ENCODE measurements around the gene SLC29A2.

SLC29A2 gene

GRCh38 chr11:66412110-66412509, 40.5 kb upstream of the SLC29A2 start:
- H3K9ac ChIP-seq (ENCODE audit: low read length in 5 of 5): no peak overlapping the region
- H3K4me3 ChIP-seq (ENCODE audit: low read depth in 1 of 5, low read length in 5 of 5): no peak overlapping the region
- H3K36me3 ChIP-seq (ENCODE audit: control insufficient read depth in 5 of 5, insufficient read depth in 5 of 5, low read length in 5 of 5): no peaks in the 10 kb centered on the region
- H3K9me3 ChIP-seq (ENCODE audit: control insufficient read depth in 5 of 5, low read length in 5 of 5): no peaks in the 10 kb centered on the region
- peaks cover 0 to 6% (median 5%) of the 10 kb centered on the region in 5 donors for H3K4me1 ChIP-seq (ENCODE audit: control insufficient read depth in 5 of 5, insufficient read depth in 5 of 5, low read length in 5 of 5)
- peaks cover 0 to 44% (median 38%) of the 10 kb centered on the region in 5 donors for H3K27me3 ChIP-seq (ENCODE audit: control insufficient read depth in 5 of 5, insufficient read depth in 4 of 5, low read length in 5 of 5)
- H3K27ac ChIP-seq (ENCODE audit: low read depth, low read length): no peak overlapping the region

GRCh38 chr11:66411323-66411722, 39.8 kb upstream of the SLC29A2 start:
- Histone ChIP-seq H3K9ac (ENCODE audit: low read length in 5 of 5) (no peak overlapping the region), H3K9me3 (ENCODE audit: control insufficient read depth in 5 of 5, low read length in 5 of 5) (no peaks in the 10 kb centered on the region), H3K4me3 (ENCODE audit: low read depth in 1 of 5, low read length in 5 of 5) (no peak overlapping the region), H3K36me3 (ENCODE audit: control insufficient read depth in 5 of 5, insufficient read depth in 5 of 5, low read length in 5 of 5) (no peaks in the 10 kb centered on the region), H3K4me1 (ENCODE audit: control insufficient read depth in 5 of 5, insufficient read depth in 5 of 5, low read length in 5 of 5) (peaks cover 0 to 6% (median 5%) of the 10 kb centered on the region in 5 donors), H3K27ac (ENCODE audit: low read depth, low read length) (no peak overlapping the region), H3K27me3 (ENCODE audit: control insufficient read depth in 5 of 5, insufficient read depth in 4 of 5, low read length in 5 of 5) (peaks cover 0 to 40% (median 33%) of the 10 kb centered on the region in 5 donors)

GRCh38 chr11:66410191-66410590, 38.6 kb upstream of the SLC29A2 start:
- Histone ChIP-seq H3K9ac (ENCODE audit: low read length in 5 of 5) (no peak overlapping the region), H3K27ac (ENCODE audit: low read depth, low read length) (no peak overlapping the region), H3K4me1 (ENCODE audit: control insufficient read depth in 5 of 5, insufficient read depth in 5 of 5, low read length in 5 of 5) (peaks cover 0 to 6% (median 5%) of the 10 kb centered on the region in 5 donors), H3K36me3 (ENCODE audit: control insufficient read depth in 5 of 5, insufficient read depth in 5 of 5, low read length in 5 of 5) (no peaks in the 10 kb centered on the region), H3K4me3 (ENCODE audit: low read depth in 1 of 5, low read length in 5 of 5) (no peak overlapping the region), H3K9me3 (ENCODE audit: control insufficient read depth in 5 of 5, low read length in 5 of 5) (no peaks in the 10 kb centered on the region), H3K27me3 (ENCODE audit: control insufficient read depth in 5 of 5, insufficient read depth in 4 of 5, low read length in 5 of 5) (peaks cover 0 to 36% (median 29%) of the 10 kb centered on the region in 5 donors)

- no peak overlapping the region for H3K4me3 ChIP-seq (ENCODE audit: low read depth in 1 of 5, low read length in 5 of 5)
- H3K9ac ChIP-seq (ENCODE audit: low read length in 5 of 5): no peak overlapping the region
- peaks cover 0 to 34% (median 26%) of the 10 kb centered on the region in 5 donors for H3K27me3 ChIP-seq (ENCODE audit: control insufficient read depth in 5 of 5, insufficient read depth in 4 of 5, low read length in 5 of 5)
- no peaks in the 10 kb centered on the region for H3K9me3 ChIP-seq (ENCODE audit: control insufficient read depth in 5 of 5, low read length in 5 of 5)
- H3K36me3 ChIP-seq (ENCODE audit: control insufficient read depth in 5 of 5, insufficient read depth in 5 of 5, low read length in 5 of 5): no peaks in the 10 kb centered on the region
- peaks cover 0 to 6% (median 5%) of the 10 kb centered on the region in 5 donors for H3K4me1 ChIP-seq (ENCODE audit: control insufficient read depth in 5 of 5, insufficient read depth in 5 of 5, low read length in 5 of 5)
- no peak overlapping the region for H3K27ac ChIP-seq (ENCODE audit: low read depth, low read length)
These were observed 37.7 kb upstream of the SLC29A2 start for GRCh38 chr11:66409226-66409625.

GRCh38 chr11:66408488-66409214, 37.1 kb upstream of the SLC29A2 start:
- Histone ChIP-seq H3K36me3 (ENCODE audit: control insufficient read depth in 5 of 5, insufficient read depth in 5 of 5, low read length in 5 of 5) (no peaks in the 10 kb centered on the region), H3K27ac (ENCODE audit: low read depth, low read length) (no peak overlapping the region), H3K27me3 (ENCODE audit: control insufficient read depth in 5 of 5, insufficient read depth in 4 of 5, low read length in 5 of 5) (peaks cover 0 to 32% (median 22%) of the 10 kb centered on the region in 5 donors), H3K9me3 (ENCODE audit: control insufficient read depth in 5 of 5, low read length in 5 of 5) (no peaks in the 10 kb centered on the region), H3K4me3 (ENCODE audit: low read depth in 1 of 5, low read length in 5 of 5) (peak overlapping the region in 3 of 5 donors; percentile 27 to 47 (median 35)), H3K9ac (ENCODE audit: low read length in 5 of 5) (no peak overlapping the region), H3K4me1 (ENCODE audit: control insufficient read depth in 5 of 5, insufficient read depth in 5 of 5, low read length in 5 of 5) (peaks cover 0 to 6% (median 5%) of the 10 kb centered on the region in 5 donors)

- H3K9ac ChIP-seq (ENCODE audit: low read length in 5 of 5): no peak overlapping the region
- H3K4me1 ChIP-seq (ENCODE audit: control insufficient read depth in 5 of 5, insufficient read depth in 5 of 5, low read length in 5 of 5): peaks cover 0 to 6% (median 5%) of the 10 kb centered on the region in 5 donors
- no peaks in the 10 kb centered on the region for H3K9me3 ChIP-seq (ENCODE audit: control insufficient read depth in 5 of 5, low read length in 5 of 5)
- H3K27me3 ChIP-seq (ENCODE audit: control insufficient read depth in 5 of 5, insufficient read depth in 4 of 5, low read length in 5 of 5): peaks cover 0 to 28% (median 20%) of the 10 kb centered on the region in 5 donors
- no peaks in the 10 kb centered on the region for H3K36me3 ChIP-seq (ENCODE audit: control insufficient read depth in 5 of 5, insufficient read depth in 5 of 5, low read length in 5 of 5)
- no peak overlapping the region for H3K4me3 ChIP-seq (ENCODE audit: low read depth in 1 of 5, low read length in 5 of 5)
- no peak overlapping the region for H3K27ac ChIP-seq (ENCODE audit: low read depth, low read length)
These were observed 36.1 kb upstream of the SLC29A2 start for GRCh38 chr11:66407651-66408050.

- Histone ChIP-seq H3K9me3 (ENCODE audit: control insufficient read depth in 5 of 5, low read length in 5 of 5) (no peaks in the 10 kb centered on the region), H3K4me1 (ENCODE audit: control insufficient read depth in 5 of 5, insufficient read depth in 5 of 5, low read length in 5 of 5) (no peaks in the 10 kb centered on the region), H3K4me3 (ENCODE audit: low read depth in 1 of 5, low read length in 5 of 5) (no peak overlapping the region), H3K27me3 (ENCODE audit: control insufficient read depth in 5 of 5, insufficient read depth in 4 of 5, low read length in 5 of 5) (peaks cover 0 to 2% (median 0%) of the 10 kb centered on the region in 5 donors), H3K27ac (ENCODE audit: low read depth, low read length) (no peak overlapping the region), H3K9ac (ENCODE audit: low read length in 5 of 5) (no peak overlapping the region), H3K36me3 (ENCODE audit: control insufficient read depth in 5 of 5, insufficient read depth in 5 of 5, low read length in 5 of 5) (no peaks in the 10 kb centered on the region)
These were observed 22.4 kb upstream of the SLC29A2 start for GRCh38 chr11:66393954-66394353.

GRCh38 chr11:66391322-66391721, 19.8 kb upstream of the SLC29A2 start:
- H3K9me3 ChIP-seq (ENCODE audit: control insufficient read depth in 5 of 5, low read length in 5 of 5): no peaks in the 10 kb centered on the region
- no peak overlapping the region for H3K27ac ChIP-seq (ENCODE audit: low read depth, low read length)
- no peak overlapping the region for H3K4me3 ChIP-seq (ENCODE audit: low read depth in 1 of 5, low read length in 5 of 5)
- no peaks in the 10 kb centered on the region for H3K36me3 ChIP-seq (ENCODE audit: control insufficient read depth in 5 of 5, insufficient read depth in 5 of 5, low read length in 5 of 5)
- H3K9ac ChIP-seq (ENCODE audit: low read length in 5 of 5): no peak overlapping the region
- peaks cover 2 to 4% (median 2%) of the 10 kb centered on the region in 5 donors for H3K4me1 ChIP-seq (ENCODE audit: control insufficient read depth in 5 of 5, insufficient read depth in 5 of 5, low read length in 5 of 5)
- peaks cover 0 to 2% (median 0%) of the 10 kb centered on the region in 5 donors for H3K27me3 ChIP-seq (ENCODE audit: control insufficient read depth in 5 of 5, insufficient read depth in 4 of 5, low read length in 5 of 5)

- Histone ChIP-seq H3K9me3 (ENCODE audit: control insufficient read depth in 5 of 5, low read length in 5 of 5) (no peaks in the 10 kb centered on the region), H3K27ac (ENCODE audit: low read depth, low read length) (no peak overlapping the region), H3K36me3 (ENCODE audit: control insufficient read depth in 5 of 5, insufficient read depth in 5 of 5, low read length in 5 of 5) (no peaks in the 10 kb centered on the region), H3K4me1 (ENCODE audit: control insufficient read depth in 5 of 5, insufficient read depth in 5 of 5, low read length in 5 of 5) (peaks cover 3 to 9% (median 6%) of the 10 kb centered on the region in 5 donors), H3K4me3 (ENCODE audit: low read depth in 1 of 5, low read length in 5 of 5) (no peak overlapping the region), H3K27me3 (ENCODE audit: control insufficient read depth in 5 of 5, insufficient read depth in 4 of 5, low read length in 5 of 5) (peaks cover 0 to 2% (median 0%) of the 10 kb centered on the region in 5 donors), H3K9ac (ENCODE audit: low read length in 5 of 5) (no peak overlapping the region)
These were observed 17.3 kb upstream of the SLC29A2 start for GRCh38 chr11:66388780-66389386.

Data from subcutaneous abdominal adipose tissue (tissue), 5 donors.